ENCODE results near the gene COMMD1.
"Not testable (repeated sequence)": the region's sequence is repeated elsewhere in the genome, so short reads cannot be mapped to it uniquely, and the experiment has no call there.

Gene COMMD1

DNA sequence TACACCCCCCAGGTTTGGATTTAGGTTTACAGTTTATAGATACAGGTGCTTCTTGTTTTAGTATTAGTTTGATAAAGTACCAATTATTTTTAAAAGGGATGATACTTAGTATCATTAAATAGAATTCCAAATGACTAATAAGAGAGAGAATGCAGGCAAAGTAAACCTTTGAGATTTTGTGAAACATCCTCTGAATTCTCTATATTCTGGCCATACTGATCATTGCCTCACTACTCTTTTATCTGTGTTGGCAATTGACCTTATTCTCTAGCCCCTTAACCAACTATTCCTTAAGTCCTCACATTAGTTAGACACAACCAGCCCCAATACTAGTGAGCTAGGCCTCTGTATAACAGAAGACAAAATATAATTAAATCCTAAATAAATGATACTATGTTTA is 125.4 kb downstream of the COMMD1 start:
- no peak for DNase-seq (ENCODE audit: low spot score)

DNA sequence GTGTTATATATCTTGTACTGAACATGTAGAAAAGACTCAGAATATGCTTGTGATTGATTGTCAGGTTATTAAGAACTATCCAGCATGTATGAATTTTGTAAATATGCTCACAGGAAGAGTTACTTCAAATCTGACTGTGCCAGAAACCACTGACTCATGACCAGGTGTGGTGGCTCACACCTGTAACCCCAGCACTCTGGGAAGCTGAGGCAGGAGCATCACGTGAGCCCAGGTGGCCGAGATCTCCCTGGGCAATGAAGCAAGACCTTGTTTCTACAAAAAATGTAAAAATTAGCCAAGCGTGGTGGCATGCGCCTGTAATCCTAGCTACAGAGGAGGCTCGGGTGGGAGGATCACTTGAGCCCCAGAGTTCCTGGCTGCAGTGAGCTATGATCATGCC is 126.6 kb downstream of the COMMD1 start:
- DNase-seq (ENCODE audit: low spot score): no peak

DNA sequence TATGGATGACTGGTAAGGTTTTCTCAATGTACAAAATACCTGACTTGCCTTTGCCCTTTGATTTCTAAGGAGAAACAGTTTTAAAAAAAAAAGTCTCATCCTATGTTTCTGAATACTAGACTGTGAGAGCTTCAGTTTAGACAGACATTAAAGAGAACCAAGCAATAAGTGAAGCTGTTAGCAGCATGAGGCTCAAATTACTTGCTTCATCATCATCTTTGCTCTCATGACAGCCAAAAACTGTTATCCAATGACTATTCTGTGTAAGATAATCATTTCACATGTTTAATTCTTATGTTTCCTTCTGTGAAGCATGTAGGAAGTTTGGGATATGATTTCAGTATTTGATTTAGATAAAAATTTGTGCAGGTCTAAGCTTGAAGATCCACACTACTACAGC is 129.2 kb downstream of the COMMD1 start:
- no peak for DNase-seq (ENCODE audit: low spot score)

DNA sequence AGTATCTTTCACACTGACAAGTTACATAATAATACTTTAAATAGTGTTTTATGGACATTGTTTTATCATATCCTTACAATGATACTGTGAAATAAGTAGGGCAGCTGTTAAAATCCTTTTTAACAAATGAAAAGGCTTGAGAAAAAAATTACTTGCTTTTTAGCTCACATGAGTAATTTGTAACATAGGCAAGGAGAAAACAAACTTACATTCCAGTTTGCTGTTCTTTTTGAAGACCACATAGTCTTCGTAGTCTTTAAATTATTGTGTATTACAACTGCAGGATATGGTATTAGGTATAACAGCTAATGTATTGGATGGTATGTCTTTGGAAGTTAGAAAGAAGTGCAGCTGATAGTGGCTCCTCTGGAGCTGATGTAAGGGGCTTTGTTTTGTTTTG is 130.8 kb downstream of the COMMD1 start:
- no peak for DNase-seq (ENCODE audit: low spot score)

DNA sequence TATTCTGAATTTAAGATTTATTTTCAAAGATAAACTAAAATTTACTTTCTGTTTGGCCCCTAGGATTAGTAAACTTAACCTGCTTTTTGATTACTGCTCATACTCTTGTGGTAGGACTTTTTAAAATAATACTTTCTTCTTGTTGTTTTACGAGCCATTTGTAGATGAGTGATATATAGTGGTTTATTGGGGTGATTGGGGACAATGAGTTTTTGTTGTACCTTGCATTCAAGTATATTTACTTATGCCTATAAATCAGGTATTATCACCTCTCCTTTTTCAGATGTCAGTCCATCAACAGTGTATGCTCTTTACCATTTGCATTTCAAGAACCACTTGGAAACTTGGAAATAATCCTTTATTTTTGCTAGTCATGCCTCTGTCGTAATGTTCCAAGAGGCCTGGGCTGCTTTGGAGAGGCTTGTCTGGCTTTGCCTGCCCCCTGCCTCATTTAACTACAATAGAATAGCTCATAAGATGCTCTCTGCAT is 131.3 kb downstream of the COMMD1 start:
- no peak for DNase-seq (ENCODE audit: low spot score)

DNA sequence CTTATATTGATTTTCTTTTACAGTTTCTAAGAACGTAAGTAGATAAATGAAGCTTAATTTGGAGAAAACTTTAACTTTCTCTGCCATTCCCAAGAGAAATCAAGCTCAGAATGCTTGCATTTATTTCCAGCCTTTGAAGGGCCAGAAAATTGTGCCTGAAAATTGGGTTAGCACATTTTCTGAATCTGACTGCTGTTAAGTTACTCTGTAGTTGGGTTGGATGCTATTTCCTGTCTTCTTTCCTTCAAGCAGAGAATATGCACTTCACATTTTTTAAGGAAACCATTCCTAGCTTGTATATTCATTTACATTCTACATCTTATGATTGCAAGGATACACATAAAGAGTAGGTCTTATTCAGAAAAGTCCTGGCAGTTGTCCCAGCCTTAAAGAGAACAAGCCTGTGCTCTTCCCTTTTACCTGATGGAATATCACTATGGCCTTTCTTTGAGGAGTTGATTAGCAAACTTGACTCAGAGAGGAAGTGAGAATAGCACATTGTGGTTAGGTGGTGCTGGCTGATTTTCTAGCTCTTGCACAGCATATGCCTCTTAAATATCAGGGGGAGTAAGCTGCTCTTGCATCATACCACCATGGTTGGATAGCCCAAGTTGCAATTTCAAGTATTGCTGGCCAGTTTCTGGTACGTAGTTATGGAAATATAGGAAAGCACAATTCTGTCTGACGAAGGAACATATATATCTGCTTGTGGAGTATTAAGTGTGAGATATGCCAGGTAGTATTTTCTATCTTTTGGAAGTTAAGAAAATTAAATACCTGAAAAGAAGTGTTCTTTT is 133.7 kb downstream of the COMMD1 start:
- DNase-seq (ENCODE audit: low spot score): no peak

DNA sequence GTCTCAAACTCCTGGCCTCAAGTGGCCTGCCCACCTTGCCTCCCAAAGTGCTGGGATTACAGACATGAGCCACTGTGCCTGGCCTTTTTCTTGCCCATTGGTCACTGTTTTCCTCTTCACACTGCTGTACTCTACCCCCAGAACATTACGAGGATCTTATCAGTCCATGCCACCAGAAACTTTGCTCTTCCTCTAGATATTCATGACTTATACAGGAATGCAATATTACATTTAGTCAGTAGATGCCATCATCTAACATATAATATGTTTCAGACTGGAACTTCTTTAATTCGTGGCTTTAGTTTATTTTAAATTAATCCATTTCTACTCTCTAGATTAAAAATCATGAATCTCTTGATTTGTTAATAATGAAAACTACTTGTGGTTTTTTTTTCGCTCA is 135.5 kb downstream of the COMMD1 start:
- DNase-seq (ENCODE audit: low spot score): no peak

DNA sequence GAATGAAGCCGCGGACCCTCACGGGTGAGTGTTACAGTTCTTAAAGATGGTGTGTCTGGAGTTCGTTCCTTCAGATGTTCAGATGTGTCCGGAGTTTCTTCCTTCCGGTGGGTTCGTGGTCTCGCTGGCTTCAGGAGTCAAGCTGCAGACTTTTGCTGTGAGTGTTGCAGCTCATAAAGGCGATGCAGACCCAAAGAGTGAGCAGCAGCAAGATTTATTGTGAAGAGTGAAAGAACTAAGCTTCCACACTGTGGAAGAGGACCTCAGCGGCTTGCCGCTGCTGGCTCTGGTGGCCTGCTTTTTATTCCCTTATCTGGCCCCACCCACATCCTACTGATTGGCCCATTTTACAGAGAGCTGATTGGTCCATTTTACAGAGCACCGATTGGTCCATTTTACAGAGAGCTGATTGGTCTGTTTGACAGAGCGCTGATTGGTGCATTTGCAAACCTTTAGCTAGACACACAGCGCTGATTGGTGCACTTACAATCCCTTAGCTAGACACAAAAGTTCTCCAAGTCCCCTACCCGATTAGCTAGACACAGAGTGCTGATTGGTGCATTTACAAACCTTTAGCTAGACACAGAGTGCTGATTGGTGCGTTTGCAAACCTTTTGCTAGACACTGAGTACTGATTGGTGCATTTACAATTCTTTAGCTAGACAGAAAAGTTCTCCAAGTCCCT is 136.4 kb downstream of the COMMD1 start:
- not testable (repeated sequence) for DNase-seq (ENCODE audit: low spot score)

DNA sequence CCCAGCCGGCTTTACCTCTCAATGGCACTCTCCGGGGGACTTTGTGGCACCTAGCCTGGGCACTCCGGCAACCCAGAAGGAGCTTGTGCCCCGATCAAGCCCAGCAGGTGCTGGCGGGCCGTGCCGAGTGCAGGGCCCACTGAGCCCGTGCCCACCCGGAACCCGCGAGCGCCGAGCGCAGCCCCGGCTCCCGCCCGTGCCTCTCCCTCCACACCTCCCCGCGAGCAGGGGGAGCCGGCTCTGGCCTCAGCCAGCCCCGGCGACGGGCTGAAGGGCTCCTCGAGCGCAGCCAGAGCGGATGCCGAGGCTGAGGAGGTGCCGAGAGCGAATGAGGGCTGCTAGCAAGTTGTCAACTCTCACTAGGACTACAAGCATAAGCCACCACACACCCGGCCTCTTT is 136.9 kb downstream of the COMMD1 start:
- DNase-seq (ENCODE audit: low spot score): no peak

DNA sequence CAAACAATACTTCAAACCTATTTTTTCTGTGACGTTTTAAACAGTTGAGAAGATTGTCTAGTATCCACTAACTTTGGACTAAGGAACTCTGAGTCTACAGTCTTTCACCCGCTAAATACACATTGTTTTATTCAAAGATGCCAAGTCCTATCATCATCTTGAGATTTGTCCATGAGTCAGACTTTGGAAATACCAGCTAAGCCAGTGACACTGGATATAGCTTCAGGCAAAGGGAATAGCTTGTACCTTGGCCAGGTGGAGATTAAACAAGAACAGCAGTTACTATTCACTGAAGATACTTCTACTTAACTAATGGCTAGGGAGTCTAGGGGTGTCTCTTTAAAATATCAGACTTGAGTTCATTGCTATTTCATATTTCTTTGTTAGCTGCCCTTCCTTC is 137.5 kb downstream of the COMMD1 start:
- DNase-seq (ENCODE audit: low spot score): no peak

DNA sequence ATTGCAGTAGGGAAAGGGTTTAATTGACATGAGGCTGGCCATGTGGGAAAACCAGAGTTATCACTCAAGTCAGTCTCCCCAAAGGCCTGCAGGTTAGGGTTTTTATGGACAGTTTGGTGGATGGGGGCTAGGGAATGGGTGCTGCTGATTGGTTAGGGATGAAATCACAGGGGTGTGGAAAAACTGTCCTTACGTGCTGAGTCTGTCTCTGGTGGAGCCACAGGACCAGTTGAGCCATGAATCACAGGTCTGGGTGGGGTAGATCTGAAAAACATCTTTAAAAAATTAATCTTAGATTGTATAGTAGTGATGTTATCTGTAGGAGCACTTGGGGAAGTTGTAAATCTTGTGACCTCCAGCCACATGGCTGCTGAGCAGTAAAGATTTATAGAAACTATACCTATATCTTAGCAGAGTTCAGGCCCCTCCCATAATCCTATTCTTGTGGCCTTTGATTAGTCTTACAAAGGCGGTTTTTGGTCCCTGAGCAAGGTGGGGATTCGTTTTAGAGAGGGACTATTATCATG is 139.6 kb downstream of the COMMD1 start:
- no peak for DNase-seq (ENCODE audit: low spot score)

DNA sequence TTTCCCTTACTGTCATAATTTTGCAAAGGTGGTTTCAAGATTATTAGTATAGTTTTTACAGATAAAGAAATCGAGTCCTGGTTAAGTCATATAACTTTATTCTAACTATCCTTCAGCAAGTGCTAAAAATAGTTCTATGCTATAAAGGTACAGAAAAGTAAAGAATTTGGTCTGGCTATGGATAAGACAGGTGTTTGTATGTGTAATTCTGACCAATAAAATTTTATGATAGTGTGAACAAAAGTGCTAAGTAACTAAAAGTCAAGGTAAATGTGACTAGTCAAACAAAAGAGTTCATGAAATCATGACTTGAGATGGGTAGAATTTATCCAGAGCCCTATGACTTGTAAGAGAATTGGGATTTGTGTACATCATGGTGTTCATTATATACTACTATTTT is 140.7 kb downstream of the COMMD1 start:
- no peak for DNase-seq (ENCODE audit: low spot score)

DNA sequence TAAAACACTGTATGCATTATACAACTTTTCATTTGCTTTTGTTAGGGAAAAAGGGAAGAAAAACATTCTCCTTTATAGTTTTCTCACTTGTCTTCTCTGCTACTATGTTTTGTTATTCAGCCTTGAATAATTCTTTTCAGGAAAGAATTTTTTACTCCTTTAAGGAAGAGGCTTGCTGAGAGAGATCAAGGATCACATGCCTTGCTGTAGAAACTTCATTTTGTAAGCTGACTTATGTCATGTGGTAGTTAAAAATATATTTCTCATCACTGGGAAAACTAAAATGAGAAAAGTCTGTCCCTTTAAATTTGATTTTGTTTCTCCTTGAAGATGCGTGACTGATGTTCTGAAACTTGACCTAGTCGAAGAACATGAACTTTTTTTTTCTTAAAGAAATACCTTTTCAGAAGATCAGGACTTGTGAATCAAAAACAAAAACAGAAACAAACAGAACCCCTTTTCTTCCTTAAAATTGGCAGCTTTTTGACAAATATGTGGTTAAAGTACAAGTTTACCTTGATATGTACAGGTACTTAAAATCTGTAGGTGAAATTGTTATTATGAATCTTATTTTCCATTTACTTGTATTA is 145.1 kb downstream of the COMMD1 start:
- DNase-seq (ENCODE audit: low spot score): no peak

DNA sequence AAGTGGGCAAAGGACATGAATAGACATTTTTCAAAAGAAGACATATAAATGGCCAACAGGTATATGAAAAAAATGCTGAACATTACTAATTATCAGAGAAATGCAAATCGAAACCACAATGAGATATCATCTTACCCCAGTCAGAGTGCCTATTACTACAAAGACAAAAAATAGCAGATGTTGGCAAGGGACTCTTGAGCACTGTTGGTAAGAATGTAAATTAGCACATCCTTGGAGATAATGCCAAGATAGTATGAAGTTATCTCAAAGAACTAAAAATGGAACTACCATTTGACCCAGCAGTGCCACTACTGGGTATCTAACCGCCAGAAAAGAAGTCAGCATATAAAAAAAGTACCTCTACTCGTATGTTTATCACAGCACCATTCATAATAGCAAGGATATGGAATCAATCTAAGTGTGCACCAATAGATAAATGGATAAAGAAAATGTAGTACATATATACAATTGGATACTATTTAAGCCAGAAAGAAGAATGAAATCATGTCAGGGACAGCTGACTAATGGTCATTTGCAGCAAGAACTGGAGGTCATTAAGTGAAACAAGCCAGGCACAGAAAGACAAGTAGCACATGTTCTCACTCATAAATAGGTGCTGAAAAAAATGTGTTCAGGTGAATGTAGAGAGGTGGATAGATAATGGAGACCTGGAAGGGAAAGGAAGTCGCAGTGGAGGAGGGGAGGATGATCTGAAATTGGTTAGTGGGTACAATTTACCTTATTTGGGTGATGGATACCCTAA is 148.7 kb downstream of the COMMD1 start:
- DNase-seq (ENCODE audit: low spot score): no peak

DNA sequence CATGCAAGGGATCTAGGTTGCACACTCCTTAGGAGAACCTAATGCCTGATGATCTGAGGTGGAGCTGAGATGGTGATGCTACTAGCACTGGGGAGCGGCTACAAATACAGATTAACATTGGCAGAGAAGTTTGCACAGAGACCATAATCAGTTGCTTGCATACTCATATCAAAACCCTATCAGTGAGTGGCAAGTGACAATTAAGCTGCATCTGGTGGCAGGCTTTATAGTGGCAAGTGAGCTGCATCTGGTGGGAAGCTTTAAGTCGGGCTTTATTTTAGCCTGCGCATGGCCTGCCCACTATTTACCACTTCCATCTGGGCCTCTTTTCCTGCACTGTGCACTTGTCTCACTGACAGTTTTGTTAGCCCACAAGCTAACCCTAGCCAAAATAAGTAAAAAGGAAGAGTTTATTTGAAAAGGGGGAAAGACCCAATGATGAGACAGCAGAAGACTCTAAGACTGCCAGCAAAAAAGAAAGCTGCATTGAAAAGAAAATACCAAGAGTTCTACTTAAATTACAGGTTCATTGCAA is 149.5 kb downstream of the COMMD1 start:
- no peak for DNase-seq (ENCODE audit: low spot score)

DNA sequence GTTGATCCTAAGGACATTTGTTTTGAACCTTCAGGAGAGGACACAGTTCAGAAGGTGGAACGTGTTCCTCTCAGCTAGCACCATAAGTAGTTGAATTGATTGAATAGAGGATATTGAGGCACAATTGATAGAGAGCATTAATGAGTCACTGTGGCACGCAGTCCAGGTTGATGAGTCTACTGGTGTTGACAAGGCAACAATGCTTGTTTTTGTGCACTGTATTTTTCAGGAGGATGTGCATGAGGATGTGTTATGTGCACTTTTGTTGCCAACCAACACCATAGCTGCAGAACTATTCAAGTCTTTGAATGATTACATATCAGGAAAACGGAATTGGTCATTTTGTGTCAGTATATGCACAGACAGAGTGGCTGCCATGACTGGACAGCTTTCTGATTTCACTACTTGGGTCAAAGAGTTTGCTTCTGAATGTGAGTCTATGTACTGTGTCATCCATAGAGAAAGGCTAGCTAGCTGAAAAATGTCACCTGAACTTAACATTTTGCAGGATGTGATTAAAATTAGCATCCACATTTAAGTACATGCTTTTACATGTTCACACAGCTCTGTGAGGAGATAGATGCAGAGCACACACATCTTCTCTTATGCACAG is 150.4 kb downstream of the COMMD1 start:
- DNase-seq (ENCODE audit: low spot score): no peak

DNA sequence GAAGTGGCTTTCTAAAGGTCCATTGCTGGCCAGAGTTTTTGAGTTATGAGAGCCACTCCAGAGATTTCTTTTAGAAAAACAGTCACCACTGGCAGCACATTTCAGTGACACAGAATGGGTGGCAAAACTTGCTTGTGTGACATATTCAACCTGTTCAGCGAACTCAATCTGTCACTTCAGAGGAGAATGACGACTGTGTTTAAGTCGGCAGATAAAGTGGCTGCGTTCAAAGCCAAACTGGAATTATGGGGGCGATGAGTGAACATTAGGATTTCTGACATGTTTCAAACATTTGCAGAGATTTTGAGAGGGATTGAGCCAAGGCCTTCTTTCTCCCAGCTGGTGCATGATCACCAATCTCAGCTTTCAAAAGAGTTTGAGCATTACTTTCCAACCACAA is 150.9 kb downstream of the COMMD1 start:
- DNase-seq (ENCODE audit: low spot score): no peak

DNA sequence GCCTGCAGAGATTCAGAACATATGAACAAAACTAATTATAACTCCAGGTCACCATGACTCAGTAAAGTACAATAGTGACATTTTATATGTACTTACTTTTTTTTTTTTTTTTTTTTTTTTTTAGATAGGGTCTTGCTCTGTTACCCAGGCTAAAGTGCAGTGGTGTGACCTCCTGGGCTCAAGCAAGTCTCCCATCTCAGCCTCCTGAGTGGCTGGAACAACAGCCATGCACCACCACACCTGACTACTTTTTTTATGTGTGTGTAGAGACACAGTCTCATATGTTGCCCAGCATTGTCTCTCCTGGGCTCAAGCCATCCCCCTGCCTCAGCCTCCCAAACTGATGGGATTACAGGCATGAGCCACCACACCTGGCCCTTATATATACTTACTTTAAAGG is 159.8 kb downstream of the COMMD1 start:
- DNase-seq (ENCODE audit: low spot score): no peak

DNA sequence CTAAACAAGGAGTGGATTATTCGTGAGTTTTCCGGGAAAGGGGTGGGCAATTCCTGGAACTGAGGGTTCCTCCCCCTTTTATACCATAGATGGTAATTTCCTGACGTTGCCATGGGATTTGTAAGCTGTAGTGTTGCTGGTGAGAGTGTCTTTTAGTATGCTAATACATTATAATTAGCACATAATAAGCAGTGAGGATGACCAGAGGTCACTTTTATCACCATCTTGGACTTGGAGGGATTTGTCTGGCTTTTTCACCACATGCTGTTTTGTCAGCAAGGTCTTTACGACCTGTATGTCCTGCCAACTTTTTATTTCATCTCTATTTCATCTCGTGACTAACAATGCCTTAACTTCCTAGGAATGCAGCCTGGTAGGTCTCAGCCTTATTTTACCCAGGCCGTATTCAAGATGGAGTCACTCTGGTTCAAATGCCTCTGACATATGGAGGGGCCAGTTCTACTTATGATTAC is 165.7 kb downstream of the COMMD1 start:
- DNase-seq (ENCODE audit: low spot score): no peak

DNA sequence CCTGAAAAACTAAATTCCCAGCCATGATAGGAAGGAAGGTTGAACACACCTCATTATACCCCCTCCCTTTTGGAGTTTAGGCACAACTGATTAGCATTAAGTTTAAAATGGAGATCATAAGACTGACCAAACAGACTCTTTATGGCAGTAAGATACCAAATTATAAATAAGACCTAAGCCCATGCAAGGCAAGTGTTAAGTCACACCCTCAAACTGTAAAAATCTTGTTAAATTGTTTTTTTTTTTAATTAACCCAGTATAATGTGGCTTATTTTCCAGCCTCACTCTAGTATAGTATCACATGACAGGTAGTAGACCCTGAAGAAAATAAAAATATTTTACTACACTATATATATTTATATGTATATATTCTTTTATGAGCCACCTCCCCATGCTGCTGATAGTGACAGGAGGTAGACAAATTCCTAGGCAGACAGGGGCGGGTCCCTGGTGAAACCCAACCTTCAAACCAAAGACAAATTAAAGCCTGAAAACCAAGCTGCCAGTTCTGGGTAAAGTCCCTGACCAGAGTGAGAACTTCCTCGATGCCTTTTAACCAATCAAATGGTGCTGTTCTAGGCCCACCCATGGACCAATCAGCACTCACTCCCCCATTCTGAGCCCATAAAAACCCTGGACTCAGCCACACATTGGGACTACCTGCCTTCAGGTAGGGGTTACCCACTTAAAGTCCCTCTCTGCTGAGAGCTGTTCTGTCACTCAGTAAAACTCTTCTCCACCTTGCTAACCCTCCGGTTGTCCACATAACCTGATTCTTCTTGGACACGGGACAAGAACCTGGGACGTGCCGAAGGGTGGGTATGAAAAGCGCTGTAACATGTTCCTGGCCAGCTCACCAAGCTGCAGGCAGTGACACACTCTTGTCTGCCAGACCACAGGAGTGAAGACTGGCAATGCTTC is 166.5 kb downstream of the COMMD1 start:
- no peak for DNase-seq (ENCODE audit: low spot score)

Data from iPS-NIHi11 (cell line).